Erythroblast (primary cell): ENCODE measurements around the gene AHNAK2.

Source experiments
- DNase-seq, 2 experiments: peaks; one replicate each; lab custom pipeline; 2025; lab: John Stamatoyannopoulos, UW
- GATA1 ChIP-seq: IDR thresholded peaks from 2 replicates; pipeline ENCODE4 v1.6.1; 2011; ENCODE audit warnings: low read depth, mild to moderate bottlenecking, control low read depth, low read length, moderate library complexity
- POLR2A ChIP-seq: IDR thresholded peaks from 2 replicates; pipeline ENCODE4 v1.6.1; 2011; ENCODE audit warnings: mild to moderate bottlenecking, low read length

Gene AHNAK2

DNA sequence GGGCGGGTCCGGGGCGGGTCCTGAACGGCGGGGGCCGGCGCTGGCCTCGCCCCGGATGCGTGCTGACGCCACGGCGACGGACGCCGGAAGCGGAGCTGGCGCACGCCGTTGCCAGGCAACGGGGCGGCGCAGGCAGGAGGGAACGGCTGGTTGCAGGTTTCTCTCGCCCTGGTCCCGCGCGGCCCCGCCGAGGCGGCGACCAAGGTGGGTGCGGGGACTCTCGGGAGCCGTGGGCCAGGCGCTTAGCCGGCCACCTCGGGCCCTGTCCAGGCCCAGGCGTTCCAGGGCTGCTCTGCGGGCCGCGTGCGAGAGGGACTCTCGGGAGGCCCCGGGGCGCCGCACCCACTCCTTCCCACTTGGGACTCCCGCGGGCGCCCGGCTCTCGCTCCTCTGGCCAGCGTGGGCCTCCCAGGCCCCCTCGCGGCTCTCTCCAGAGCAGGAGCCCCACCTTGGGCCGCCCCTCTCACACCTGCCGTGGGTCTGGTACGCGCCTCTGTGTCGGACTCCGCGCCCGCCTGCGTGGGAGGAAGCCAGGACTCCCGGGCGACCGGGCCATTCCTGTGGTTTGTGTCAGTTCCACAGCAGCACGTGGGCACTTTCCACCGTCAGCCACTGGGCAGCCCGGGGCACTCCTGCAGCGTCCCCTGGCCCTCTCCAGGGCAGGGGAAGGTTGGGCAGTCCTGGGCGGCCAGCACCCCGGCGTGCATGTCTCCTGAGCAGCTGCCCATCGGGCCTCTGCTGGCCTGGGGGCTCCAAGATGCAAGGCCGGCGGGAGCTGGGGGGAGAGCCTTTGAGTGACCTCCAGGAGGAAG lies 7.7 kb upstream of the AHNAK2 start, which contains the start of gene CLBA1:
CLBA1 (plus strand) TSS at position 114 of the 812 bp plus-strand sequence; CDS start at position 758, 644 bp downstream.
- DNase-seq = peak; percentile 92 to 96
- TF ChIP-seq POLR2A = peak; percentile 32
- TF ChIP-seq GATA1 = no peak

DNA sequence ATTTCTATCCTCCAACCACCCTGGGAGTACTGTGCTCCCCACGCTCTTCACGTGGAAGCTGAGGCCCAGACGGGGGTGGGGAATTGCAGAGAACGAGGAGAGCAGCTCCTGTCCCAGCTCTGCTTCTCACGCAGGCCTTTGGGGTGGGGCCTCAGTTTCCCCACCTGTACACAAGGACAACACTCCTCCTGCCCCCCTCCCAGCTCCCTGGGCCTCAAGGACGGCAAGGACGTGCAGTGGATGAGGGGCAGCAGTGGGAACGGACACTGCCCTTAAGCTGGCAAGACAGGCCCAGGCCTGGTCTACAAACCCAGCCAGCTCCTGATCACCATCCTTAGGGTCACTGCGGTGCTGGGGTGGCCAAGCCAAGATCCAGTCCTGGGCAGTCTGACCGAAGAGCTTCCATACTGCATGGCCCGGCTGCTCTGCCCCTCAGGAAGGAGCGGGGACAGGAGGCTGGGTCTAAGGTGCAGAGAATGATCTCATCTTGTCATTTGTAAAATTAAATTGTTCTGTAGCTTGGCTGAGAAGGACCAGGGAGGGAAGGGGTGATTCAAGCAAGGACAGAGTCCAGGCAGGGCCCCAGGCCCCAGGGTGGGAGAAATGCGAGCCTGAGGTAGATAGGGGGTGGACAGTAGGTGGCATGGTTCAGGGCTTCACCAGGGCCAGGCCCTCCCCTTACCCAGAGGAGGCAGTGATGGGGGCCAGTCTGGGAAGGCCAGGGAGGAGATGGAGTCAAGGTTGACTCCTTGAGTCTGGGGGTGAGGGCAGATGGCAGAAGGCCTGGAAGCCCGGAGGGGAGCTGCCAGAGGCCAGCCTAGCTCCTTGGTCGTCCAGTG lies 6.1 kb upstream of the AHNAK2 start:
- DNase-seq = no peak
- TF ChIP-seq POLR2A = no peak
- no peak for TF ChIP-seq GATA1

DNA sequence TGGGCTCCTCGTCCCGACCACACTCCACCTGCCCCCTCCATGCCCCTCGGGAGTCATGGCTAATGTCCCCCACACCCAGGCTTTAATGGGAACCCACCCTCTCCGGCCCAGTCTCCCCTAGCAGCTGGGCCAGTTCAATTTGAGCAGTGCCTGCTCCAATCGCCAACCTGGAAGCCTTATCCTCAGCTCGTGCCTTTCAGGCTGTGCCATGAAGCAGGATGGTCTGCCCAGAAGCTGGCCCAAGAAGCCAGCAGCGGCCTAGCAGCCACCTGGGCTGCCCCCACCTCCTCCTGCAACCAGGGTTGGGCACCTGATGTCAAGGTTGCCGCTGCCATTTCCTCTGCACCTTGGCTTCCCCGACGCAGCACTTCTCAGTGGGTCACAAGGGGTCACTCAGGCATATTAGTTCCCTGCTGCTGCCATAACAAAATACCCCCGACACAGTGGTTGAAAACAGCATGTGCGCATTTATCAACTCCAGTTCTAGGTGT lies 5.1 kb upstream of the AHNAK2 start:
- TF ChIP-seq GATA1 (no peak), POLR2A (no peak)
- DNase-seq = no peak

GRCh38 chr14:104982548-104983230 lies 4.5 kb upstream of the AHNAK2 start:
- no peak for TF ChIP-seq GATA1
- TF ChIP-seq POLR2A = no peak
- no peak for DNase-seq

- no peak for DNase-seq
- TF ChIP-seq GATA1 (no peak), POLR2A (no peak)
These were observed 3.7 kb upstream of the AHNAK2 start for GRCh38 chr14:104981699-104982541.

DNA sequence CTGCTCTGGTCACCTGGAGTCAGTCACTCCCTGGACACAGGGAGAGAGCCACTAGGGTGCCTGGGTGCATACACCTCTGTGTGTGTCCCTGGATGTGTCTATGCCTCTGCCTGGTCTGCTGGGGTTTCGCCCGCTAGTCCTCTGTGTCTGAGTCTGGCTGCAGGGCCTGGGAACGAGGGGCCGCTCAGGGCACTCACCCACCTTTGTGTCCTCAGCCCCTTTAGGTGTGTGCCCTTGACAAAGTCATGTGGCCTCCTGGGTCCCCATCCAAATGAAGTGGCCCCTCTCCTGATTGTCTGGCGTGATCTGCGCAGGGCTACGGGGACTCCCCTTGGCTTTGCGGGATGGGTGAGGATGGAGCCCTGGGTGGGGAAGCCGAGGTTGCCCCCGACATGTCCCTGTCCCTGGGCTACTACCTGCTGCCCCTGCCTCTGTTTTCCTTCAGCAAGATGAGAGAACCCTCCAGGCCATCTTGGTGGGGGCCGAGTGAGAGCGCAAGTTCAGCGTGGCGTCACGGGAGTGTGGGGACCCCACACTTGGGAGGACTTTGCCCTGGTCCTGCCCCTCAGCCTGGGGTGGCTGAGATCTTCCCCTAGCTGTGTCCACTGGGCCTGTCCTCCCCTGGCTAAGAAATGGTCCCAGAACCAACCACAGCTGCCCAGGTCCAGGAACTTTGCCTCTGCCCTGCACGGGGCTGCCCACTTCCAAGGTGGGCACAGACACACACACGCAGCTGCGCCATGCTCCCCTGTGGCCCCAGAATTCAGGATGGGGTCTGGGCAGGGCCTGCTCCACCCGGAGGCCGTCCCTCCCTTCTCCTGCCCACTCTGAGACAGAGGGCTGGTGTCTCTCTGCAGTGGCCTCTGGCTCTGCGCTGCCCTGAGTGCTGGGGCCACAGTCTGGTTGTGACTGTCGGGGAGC lies 2.7 kb upstream of the AHNAK2 start:
- no peak for DNase-seq
- no peak for TF ChIP-seq GATA1
- no peak for TF ChIP-seq POLR2A

DNA sequence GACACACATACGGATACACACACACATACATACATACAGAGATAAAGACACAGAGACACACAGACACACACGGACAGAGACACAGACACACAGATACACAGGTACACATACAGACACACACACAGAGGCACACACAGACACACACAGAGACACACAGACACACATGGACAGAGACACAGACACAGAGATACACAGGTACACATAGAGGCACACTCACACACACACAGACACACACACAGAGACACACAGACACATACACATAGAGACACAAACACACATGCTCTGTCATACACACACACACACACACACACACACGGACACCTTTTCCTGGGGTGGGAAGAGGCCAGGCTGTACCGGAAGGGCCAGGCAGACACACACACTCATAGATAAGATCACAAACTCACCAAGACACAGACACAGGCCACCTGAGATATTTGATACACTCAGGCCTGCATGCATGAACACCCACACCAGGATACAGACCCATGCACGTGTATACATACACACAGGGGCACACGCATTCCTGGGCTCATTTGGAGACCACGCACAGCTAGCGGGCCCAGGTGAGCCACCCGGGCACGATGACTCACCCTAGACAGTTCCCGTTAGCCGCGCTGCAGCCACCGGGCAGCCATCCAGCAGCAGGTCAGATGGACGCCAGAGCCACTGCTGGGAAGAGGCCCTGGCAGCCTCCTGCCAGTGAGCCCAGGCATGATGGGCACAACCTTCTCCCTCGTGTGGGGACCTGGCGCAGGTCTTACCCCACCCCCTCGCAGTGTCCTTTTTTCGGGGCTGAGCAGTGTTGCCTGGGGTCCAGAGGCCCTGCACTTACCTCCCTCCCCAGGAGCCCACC lies 1.8 kb upstream of the AHNAK2 start:
- no peak for DNase-seq
- no peak for TF ChIP-seq POLR2A
- no peak for TF ChIP-seq GATA1

DNA sequence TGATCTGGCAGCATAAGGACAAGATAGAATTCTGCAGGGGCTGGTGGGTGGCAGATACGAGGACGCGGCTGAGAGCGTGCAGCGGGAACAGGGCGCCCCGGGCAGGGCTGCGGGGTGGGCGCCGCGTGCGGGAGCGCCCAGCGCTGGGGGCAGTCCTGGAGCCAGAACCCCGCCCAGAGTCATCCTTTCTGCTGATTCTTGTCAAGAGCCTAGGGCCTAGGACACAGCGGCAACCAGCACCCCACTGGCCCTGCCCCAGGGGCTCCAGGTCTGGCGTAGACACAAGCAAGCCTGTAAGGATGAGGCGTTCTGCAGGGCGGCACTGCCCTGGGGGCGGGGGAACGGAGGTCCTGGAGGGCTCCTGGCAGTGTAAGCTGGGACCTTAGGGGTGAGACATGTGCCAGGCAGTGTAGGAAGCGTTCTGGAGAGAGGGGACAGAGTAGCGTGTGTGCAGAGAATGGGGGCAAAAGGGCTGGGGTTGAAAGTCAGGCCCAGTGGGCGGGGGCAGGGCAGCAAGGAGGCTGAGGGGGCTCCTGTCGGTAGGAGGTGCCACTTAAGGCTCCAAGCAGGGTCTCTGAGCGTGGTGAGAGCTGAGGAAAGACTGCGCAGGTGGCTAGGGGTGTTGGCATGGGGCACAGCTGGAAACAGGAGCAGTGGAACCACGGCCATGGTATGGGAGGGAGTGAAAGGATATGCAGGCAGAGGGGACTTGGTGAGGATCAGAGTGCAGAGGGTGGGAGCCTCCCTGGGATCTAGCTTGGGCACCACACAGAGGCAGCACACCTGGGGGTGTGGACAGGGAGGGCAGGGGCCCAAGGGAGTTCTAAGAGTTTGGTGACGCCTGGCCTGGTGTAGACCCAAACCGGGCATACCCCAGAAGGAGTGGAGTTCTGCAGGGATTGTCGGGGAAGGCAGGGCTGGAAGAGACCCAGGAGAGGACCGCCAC lies 845 bp upstream of the AHNAK2 start:
- TF ChIP-seq GATA1 = no peak
- TF ChIP-seq POLR2A = no peak
- peak in 1 of 2 experiments; percentile 40 for DNase-seq

DNA sequence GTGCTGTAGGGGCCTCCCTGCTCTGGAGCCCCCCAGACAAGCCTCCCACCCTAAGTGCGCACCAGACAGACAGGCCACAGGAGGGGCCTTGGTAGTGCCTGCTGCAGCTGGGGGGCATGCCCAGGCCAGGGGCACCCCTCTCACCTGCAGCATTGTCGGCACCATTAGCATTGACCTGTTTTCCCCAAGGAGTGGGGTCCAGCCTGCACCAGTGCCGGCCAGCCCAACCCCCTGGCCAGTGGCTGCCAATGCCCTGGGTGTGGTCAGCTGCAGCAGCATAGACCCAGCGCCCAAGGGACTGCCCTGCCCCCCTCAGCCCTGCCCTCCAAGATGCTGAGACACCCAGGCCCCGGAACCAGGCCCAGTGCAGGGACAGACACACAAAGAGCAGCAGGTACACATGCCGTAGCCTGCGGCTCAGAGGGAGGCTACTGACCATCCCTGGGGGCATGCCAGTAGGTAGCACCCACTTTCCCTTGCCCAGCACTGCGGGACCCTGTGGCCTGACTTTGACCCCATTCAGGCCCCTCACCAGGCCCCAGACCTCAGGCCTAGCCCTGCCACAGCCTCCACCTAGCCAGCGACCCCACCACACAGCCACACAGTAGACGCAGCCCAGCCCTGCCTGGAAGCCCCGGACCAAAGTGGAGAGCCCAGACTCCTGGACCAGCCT lies 1.0 kb downstream of the AHNAK2 start:
- TF ChIP-seq GATA1 (no peak), POLR2A (no peak)
- no peak for DNase-seq
